Measurements from ENCODE around the gene OTOP1. TPM values are rescaled to one million over a fixed set of nuclear protein-coding genes. Genes with fewer than 3 reads are reported as not detected.

Gene OTOP1
- polyA plus RNA-seq, 3 donors: not detected

- Mint-ChIP-seq H3K27ac (peak overlapping the region; percentile 98 to 100 (median 99)), H3K36me3 (peaks cover 21 to 22% of the 10 kb centered on the region in 2 donors), H3K27me3 (ENCODE audit: low read depth in 3 of 3) (peaks cover 4 to 15% (median 8%) of the 10 kb centered on the region in 3 donors), H3K4me1 (peaks cover 20% of the 10 kb centered on the region), H3K9me3 (peaks cover 0 to 2% (median 0%) of the 10 kb centered on the region in 7 donors), H3K4me3 (peak overlapping the region; percentile 90 to 95)
- WGBS (ENCODE audit: insufficient coverage): 37% methylated on average over 4 of the region's 10 CpGs
- Histone ChIP-seq H2AFZ (ENCODE audit: insufficient read depth, low read depth, low read length, poor library complexity, severe bottlenecking) (peak overlapping the region; percentile 97), H3K9ac (ENCODE audit: insufficient read depth, low read length, poor library complexity, severe bottlenecking) (peak overlapping the region; percentile 90), H3K36me3 (replicated peaks in 1 of 2; ENCODE audit: control insufficient read depth in 1 of 2, insufficient read depth in 2 of 2, low read length in 2 of 2) (peaks cover 17 to 24% of the 10 kb centered on the region in 2 donors), H3K27ac (ENCODE audit: low read depth in 1 of 2, low read length in 2 of 2) (peak overlapping the region; percentile 96 to 97), H3K4me1 (ENCODE audit: control insufficient read depth in 1 of 2, insufficient read depth in 2 of 2, low read length in 2 of 2) (peaks cover 16 to 18% of the 10 kb centered on the region in 2 donors), H3K9me3 (replicated peaks in 1 of 2; ENCODE audit: control insufficient read depth in 1 of 2, insufficient read depth in 1 of 2, low read length in 2 of 2) (no peaks in the 10 kb centered on the region), H4K20me1 (ENCODE audit: insufficient read depth, low read length) (no peaks in the 10 kb centered on the region), H3K4me2 (replicated peaks; ENCODE audit: extremely low read depth, low read length, poor library complexity, severe bottlenecking) (peak overlapping the region; percentile 88), H3K79me2 (ENCODE audit: insufficient read depth, low read length) (peaks cover 9% of the 10 kb centered on the region), H3K27me3 (ENCODE audit: control insufficient read depth in 2 of 2, insufficient read depth in 2 of 2, low read length in 2 of 2) (no peaks in the 10 kb centered on the region), H3K4me3 (replicated peaks in 1 of 3; ENCODE audit: low read depth in 2 of 3, low read length in 3 of 3) (peak overlapping the region; percentile 87 to 92 (median 87))
- intact Hi-C loops (cut with micrococcal nuclease): loop anchor here (2.0 to 5.0 kb wide), 2 partner anchors 42 to 43 kb away; partner anchors contain the start of genes LYAR (in 2 of the 2) and ZBTB49 (in 2 of the 2)
- no peak for DNase-seq
- no peak for TF ChIP-seq CTCF (IDR thresholded peaks at IDR 0.05)
Observed at GRCh38 chr4:4248885-4249203, 22.1 kb upstream of the OTOP1 start.

GRCh38 chr4:4248029-4248884 lies 21.5 kb upstream of the OTOP1 start, which contains the start of gene TMEM128:
Gene TMEM128 (minus strand): TSS chr4:4248223. CDS start chr4:4248202, 21 bp downstream.
- Histone ChIP-seq H3K36me3 (replicated peaks in 1 of 2; ENCODE audit: control insufficient read depth in 1 of 2, insufficient read depth in 2 of 2, low read length in 2 of 2) (peaks cover 21 to 30% of the 10 kb centered on the region in 2 donors), H3K9ac (ENCODE audit: insufficient read depth, low read length, poor library complexity, severe bottlenecking) (peak within 1 kb of the TSS; percentile 90), H2AFZ (ENCODE audit: insufficient read depth, low read depth, low read length, poor library complexity, severe bottlenecking) (peak within 1 kb of the TSS; percentile 97), H3K27ac (ENCODE audit: low read depth in 1 of 2, low read length in 2 of 2) (peak within 1 kb of the TSS; percentile 96 to 97), H3K9me3 (replicated peaks in 1 of 2; ENCODE audit: control insufficient read depth in 1 of 2, insufficient read depth in 1 of 2, low read length in 2 of 2) (no peaks in the 10 kb centered on the region), H3K79me2 (ENCODE audit: insufficient read depth, low read length) (peaks cover 9% of the 10 kb centered on the region), H3K27me3 (ENCODE audit: control insufficient read depth in 2 of 2, insufficient read depth in 2 of 2, low read length in 2 of 2) (no peaks in the 10 kb centered on the region), H3K4me1 (ENCODE audit: control insufficient read depth in 1 of 2, insufficient read depth in 2 of 2, low read length in 2 of 2) (peaks cover 16 to 18% of the 10 kb centered on the region in 2 donors), H3K4me3 (replicated peaks in 1 of 3; ENCODE audit: low read depth in 2 of 3, low read length in 3 of 3) (peak within 1 kb of the TSS; percentile 87 to 92 (median 87)), H4K20me1 (ENCODE audit: insufficient read depth, low read length) (no peaks in the 10 kb centered on the region), H3K4me2 (replicated peaks; ENCODE audit: extremely low read depth, low read length, poor library complexity, severe bottlenecking) (peak within 1 kb of the TSS; percentile 88)
- H3K4me3 Mint-ChIP-seq: peak within 1 kb of the TSS; percentile 90 to 95
- peaks cover 0 to 2% (median 0%) of the 10 kb centered on the region in 7 donors for H3K9me3 Mint-ChIP-seq
- H3K27ac Mint-ChIP-seq: peak within 1 kb of the TSS; percentile 98 to 100 (median 99)
- peaks cover 20% of the 10 kb centered on the region for H3K4me1 Mint-ChIP-seq
- peaks cover 27 to 28% of the 10 kb centered on the region in 2 donors for H3K36me3 Mint-ChIP-seq
- peaks cover 4 to 14% (median 5%) of the 10 kb centered on the region in 3 donors for H3K27me3 Mint-ChIP-seq (ENCODE audit: low read depth in 3 of 3)
- 2% methylated on average over 59 of the region's 62 CpGs for WGBS (ENCODE audit: insufficient coverage)
- no peak for TF ChIP-seq CTCF (IDR thresholded peaks at IDR 0.05)
- intact Hi-C loops (cut with micrococcal nuclease): loop anchor here (2.0 to 5.0 kb wide), 2 partner anchors 43 to 44 kb away; partner anchors contain the start of genes LYAR (in 2 of the 2) and ZBTB49 (in 2 of the 2)
- peak; percentile 92 to 95 (median 93) for DNase-seq

Measured in CD14-positive monocyte (primary cell).